NK-92 treated with Interleukin-12 subunit alpha and Interleukin-12 subunit beta, amount 100 ng/mL, for 24 hours (cell line): ENCODE results near the gene GHR.
"Not testable (repeated sequence)": the region's sequence is repeated elsewhere in the genome, so short reads cannot be mapped to it uniquely, and the experiment has no call there.

Experiments used
- DNase-seq: peaks from one replicate; lab custom pipeline; 2025; lab: John Stamatoyannopoulos, UW

GHR gene

GRCh38 chr5:42718591-42718990 is 295.4 kb downstream of the GHR start:
- peak; percentile 51 for DNase-seq

DNA sequence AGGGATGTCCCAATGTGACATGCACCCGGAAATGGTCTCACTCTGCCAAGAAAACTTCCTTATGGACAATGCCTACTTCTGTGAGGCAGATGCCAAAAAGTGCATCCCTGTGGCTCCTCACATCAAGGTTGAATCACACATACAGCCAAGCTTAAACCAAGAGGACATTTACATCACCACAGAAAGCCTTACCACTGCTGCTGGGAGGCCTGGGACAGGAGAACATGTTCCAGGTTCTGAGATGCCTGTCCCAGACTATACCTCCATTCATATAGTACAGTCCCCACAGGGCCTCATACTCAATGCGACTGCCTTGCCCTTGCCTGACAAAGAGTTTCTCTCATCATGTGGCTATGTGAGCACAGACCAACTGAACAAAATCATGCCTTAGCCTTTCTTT is 295.8 kb downstream of the GHR start:
- peak; percentile 51 for DNase-seq

GRCh38 chr5:42720251-42720650 is 297.0 kb downstream of the GHR start:
- DNase-seq = peak; percentile 15

GRCh38 chr5:42721484-42721883 is 298.2 kb downstream of the GHR start:
- no peak for DNase-seq

DNA sequence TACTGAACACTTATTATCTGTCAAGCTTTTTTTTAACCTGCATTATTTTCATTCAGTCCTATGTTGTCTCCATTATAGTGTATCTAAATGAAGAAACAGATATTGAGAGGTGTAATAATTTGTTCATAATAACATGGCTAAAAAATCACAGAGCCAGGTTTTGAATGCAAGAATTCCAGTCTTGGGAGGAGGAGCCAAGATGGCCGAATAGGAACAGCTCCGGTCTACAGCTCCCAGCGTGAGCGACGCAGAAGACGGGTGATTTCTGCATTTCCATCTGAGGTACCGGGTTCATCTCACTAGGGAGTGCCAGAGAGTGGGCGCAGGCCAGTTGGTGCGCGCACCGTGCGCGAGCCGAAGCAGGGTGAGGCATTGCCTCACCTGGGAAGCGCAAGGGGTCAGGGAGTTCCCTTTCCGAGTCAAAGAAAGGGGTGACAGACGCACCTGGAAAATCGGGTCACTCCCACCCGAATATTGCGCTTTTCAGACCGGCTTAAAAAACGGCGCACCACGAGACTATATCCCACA is 311.4 kb downstream of the GHR start:
- DNase-seq = not testable (repeated sequence)

- no peak for DNase-seq
Measured at GRCh38 chr5:42740920-42741319, 317.7 kb downstream of the GHR start.

DNA sequence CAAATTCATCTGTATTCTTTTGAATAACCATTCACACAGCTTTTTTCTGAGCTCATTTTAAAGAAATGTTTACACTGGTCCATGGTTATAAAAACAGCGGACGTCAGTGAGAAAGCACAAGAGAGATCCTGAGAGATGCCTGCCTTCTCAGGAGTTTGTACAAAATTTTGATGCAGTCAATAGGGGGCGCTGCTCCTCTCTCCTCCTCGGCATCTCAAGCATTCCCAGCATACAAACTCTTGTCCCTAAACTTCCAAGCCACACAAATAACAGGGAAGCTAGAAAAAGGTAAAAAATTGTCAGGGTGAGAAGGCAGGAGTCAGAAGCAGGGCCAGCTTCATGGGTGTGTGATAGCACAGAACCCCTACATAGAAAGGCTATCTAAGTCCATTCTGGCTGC is 322.2 kb downstream of the GHR start:
- no peak for DNase-seq

DNA sequence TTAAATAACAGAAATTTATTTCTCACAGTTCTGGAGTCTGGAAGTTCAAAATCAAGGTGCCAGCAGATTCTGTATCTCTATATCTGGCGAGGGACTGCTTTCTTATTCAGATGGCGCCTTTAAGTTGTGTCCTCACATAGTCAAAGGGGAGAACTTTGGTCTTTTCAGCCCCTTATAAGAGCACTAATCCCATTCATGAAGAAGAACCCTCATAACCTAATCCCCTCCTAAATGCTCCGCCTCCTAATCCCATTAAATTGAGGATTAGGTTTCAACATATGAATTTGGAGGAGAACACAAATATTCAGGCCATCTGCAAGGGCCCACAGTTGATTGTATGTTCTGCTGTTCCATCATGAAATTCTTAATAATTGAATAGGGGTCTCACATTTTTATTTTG is 322.6 kb downstream of the GHR start:
- no peak for DNase-seq

DNA sequence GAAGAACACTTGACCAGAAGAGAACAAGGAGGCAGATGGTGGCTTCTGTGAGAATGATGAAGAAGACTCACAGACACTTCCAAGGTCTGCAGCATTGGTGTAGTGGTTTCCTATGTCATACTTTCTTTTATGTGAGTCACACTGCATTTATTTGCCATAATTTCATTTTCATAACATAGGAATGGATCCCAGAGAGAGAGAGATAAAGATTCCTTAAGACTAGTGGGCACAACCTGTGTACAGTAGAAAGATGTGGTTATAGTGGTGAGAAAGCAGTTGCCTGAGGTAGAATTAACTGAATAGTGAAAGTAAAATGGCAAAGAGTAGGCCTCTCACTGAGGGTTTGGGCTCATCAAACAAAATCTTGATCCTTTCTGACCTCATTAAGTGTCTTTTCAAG is 325.8 kb downstream of the GHR start:
- DNase-seq = no peak

DNA sequence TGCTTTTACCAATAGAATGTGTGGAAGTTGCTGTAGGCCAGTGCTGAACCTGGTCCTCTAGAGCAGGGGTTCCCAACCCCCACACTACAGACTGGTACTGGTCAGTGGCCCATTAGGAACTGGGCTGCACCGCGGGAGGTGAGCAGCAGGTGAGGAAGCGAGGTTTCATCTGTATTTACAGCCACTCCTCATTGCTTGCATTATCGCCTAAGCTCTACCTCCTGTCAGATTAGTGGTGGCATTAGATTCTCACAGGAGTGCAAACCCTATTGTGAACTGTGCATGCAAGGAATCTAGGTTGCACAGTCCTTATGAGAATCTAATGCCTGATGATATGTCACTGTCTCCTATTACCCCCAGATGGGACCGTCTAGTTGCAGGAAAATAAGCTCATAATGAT is 327.3 kb downstream of the GHR start:
- DNase-seq = no peak

DNA sequence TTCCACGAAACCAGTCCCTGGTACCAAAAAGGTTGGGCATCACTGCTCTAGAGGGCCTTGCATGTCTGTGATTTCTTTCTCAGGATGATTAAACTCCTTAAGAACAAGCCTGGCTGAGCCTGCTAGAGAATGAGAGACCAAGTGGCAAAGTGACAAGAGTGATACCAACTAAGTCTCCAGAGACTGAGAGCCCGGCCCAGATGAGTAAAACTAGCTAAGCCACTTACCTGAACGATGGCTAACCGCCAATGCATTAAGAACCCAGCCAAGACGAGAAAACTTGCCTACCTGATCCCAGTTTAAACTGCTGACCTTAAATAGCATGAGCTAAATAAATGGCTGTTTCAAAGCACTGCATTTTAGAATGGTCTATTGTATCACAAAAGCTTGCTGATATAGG is 327.8 kb downstream of the GHR start:
- DNase-seq = no peak

GRCh38 chr5:42753099-42753498 is 329.9 kb downstream of the GHR start:
- DNase-seq = no peak

DNA sequence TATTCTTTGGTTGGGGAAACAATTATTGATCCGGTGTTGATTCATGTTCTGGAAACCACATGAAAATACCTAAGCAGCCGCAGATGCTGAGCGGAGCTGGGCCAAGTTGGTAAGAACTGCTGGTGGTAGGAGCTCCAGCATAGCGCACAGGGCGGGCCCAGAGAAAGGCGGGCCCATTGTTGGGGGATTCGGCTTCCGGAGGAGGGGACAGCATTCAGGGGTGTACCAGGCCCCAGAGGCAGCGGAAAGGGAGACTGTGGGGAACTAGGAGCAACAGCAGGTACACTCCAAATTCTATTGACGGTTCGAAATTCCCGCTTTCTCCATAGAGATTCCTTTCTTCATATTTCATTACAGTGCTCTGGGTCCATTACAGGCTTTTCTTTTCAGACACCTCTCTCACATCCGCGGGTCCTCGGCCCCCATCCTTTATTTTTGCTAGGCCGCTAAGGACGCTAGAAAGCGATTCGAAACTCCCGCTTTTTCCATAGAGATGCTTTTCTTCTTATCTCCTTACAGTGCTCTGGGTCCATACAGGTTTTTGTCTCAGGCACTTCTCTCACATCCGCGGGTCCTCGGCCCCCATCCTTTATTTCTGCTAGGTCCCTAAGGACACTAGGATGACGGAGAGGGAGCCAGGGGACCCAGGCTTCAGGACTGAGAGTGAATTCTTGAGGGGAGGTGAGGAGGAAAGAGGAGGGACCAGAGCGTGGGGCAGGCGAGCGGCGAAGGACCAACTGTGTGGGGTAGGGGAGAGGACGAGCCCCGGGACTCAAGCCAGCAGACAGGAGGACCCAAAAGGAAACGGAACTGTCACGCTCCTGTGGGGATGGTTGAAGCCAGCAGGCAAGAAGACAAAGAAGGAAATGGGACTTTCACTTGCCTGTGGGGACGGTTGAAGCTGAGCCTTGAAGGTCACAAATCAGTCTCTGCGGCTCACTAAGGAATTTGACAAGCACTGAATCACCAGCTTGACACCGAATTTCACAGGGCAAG is 333.7 kb downstream of the GHR start, which contains the start of gene CCDC152:
CCDC152 (plus strand) TSS at position 213 of the 996 bp plus-strand sequence. CDS start 2,304 bp downstream, outside the sequence.
- DNase-seq = no peak

- DNase-seq = no peak
Measured at GRCh38 chr5:42759456-42759855, 336.2 kb downstream of the GHR start.

GRCh38 chr5:42760426-42760825 is 337.2 kb downstream of the GHR start:
- no peak for DNase-seq

GRCh38 chr5:42761791-42762190 is 338.6 kb downstream of the GHR start:
- no peak for DNase-seq

DNA sequence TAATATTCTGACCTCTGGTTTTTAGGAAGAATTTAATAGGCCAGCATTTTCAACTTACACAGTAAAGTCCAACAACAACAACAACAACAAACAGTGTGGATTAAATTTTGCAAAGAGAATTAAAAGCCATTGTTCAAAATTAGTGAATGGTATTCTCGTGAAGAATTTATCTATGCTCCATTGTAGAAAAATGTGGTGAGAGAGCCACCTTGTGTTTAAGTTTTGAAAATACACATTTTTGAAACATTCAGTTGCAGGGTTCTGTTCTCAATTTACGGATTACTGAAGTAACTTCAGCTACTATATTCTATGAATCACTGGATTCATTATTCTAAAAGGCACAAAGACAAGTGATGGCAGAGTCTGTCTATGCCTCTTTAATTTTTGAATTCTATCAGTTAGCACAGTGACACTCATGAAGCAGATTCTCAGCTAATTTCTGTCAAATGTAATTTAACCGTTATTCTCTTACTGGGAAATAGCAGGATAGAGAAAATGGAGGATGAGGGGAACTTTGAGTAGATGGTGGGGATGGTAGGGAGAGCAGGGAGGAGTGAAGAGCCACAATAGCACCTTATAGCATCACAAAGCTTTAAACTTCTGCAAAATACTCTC is 344.4 kb downstream of the GHR start:
- DNase-seq = no peak

- no peak for DNase-seq
Measured at GRCh38 chr5:42768106-42768504, 344.9 kb downstream of the GHR start.

DNA sequence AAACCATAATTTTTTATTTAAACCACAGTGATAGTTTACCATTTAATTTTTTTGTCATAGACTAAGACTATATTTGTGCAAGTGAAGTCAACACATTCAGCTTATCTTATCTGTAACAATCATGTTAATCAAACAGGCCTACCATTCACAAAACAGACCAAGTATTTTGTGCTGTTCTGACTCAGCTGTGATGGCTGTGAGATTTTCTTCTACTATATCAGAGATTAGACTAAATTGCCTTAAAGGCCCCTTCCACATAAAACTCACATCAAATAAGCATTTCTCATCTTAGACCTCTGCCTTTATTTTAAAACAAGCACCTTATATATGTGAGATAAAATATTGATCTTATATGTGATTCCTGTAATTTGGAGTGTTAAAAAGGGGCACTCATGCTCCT is 346.8 kb downstream of the GHR start:
- DNase-seq = no peak
